ENCODE data around the gene STARD8.

DNA sequence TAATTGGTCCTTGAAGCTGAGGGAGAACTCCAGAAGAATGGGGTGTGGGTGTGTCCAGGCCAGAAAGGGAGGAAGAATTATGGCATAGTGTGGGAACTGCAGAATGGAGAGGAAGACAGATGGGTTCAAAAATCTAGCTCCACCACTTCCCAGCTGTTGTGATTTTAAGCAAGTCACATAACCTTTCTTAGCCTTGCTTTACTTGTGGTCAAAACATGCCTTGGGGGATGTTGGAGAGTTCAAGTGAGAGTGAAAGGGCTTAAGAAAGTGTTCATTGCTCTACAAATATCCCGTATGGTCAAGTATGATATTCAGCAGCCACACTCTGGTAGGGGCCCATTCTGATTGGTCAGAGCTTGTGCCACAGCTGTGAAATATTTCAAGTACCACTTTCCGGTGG is 15.0 kb upstream of the STARD8 start:
- TF ChIP-seq, protein P1, sequence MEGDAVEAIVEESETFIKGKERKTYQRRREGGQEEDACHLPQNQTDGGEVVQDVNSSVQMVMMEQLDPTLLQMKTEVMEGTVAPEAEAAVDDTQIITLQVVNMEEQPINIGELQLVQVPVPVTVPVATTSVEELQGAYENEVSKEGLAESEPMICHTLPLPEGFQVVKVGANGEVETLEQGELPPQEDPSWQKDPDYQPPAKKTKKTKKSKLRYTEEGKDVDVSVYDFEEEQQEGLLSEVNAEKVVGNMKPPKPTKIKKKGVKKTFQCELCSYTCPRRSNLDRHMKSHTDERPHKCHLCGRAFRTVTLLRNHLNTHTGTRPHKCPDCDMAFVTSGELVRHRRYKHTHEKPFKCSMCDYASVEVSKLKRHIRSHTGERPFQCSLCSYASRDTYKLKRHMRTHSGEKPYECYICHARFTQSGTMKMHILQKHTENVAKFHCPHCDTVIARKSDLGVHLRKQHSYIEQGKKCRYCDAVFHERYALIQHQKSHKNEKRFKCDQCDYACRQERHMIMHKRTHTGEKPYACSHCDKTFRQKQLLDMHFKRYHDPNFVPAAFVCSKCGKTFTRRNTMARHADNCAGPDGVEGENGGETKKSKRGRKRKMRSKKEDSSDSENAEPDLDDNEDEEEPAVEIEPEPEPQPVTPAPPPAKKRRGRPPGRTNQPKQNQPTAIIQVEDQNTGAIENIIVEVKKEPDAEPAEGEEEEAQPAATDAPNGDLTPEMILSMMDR (IDR thresholded peaks at IDR 0.05; ENCODE audit: insufficient read depth, low read length) = no peak
- TF ChIP-seq, protein P2, sequence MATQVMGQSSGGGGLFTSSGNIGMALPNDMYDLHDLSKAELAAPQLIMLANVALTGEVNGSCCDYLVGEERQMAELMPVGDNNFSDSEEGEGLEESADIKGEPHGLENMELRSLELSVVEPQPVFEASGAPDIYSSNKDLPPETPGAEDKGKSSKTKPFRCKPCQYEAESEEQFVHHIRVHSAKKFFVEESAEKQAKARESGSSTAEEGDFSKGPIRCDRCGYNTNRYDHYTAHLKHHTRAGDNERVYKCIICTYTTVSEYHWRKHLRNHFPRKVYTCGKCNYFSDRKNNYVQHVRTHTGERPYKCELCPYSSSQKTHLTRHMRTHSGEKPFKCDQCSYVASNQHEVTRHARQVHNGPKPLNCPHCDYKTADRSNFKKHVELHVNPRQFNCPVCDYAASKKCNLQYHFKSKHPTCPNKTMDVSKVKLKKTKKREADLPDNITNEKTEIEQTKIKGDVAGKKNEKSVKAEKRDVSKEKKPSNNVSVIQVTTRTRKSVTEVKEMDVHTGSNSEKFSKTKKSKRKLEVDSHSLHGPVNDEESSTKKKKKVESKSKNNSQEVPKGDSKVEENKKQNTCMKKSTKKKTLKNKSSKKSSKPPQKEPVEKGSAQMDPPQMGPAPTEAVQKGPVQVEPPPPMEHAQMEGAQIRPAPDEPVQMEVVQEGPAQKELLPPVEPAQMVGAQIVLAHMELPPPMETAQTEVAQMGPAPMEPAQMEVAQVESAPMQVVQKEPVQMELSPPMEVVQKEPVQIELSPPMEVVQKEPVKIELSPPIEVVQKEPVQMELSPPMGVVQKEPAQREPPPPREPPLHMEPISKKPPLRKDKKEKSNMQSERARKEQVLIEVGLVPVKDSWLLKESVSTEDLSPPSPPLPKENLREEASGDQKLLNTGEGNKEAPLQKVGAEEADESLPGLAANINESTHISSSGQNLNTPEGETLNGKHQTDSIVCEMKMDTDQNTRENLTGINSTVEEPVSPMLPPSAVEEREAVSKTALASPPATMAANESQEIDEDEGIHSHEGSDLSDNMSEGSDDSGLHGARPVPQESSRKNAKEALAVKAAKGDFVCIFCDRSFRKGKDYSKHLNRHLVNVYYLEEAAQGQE (IDR thresholded peaks at IDR 0.05; ENCODE audit: insufficient replicate concordance, low read depth) = no peak

All from HL-60 (cell line).